HFF-Myc (cell line): Measurements from ENCODE around the gene IL1RAPL2.
"Not testable (repeated sequence)": the region's sequence is repeated elsewhere in the genome, so short reads cannot be mapped to it uniquely, and the experiment has no call there.

Experiments
- DNase-seq: peaks from one replicate; pipeline ENCODE4 v3.0.0-alpha.2; 2011; ENCODE audit warnings: low read depth; ENCODE audit errors: extremely low read depth
- H3K4me3 ChIP-seq: replicated peaks from 2 replicates; pipeline ENCODE4 v1.5.1; 2011; ENCODE audit warnings: low read depth, mild to moderate bottlenecking, control low read depth, low read length
- CTCF ChIP-seq: IDR thresholded peaks from 2 replicates; pipeline ENCODE4 v1.5.1; 2012; ENCODE audit warnings: mild to moderate bottlenecking, low read depth, low read length, control low read depth; ENCODE audit errors: missing control alignments

IL1RAPL2 gene

GRCh38 chrX:104902070-104902469, 336.1 kb downstream of the IL1RAPL2 start:
- DNase-seq = no peak
- no peak for TF ChIP-seq CTCF
- no peak overlapping the region for H3K4me3 ChIP-seq

- DNase-seq = not testable (repeated sequence)
These were observed 343.7 kb downstream of the IL1RAPL2 start for GRCh38 chrX:104909694-104910093.

GRCh38 chrX:104913348-104913747, 347.3 kb downstream of the IL1RAPL2 start:
- TF ChIP-seq CTCF = no peak
- H3K4me3 ChIP-seq = no peak overlapping the region
- DNase-seq = no peak

More at GRCh38 chrX:104909694-104910093, 343.7 kb downstream of the IL1RAPL2 start:
- H3K4me3 ChIP-seq = not testable (repeated sequence)

GRCh38 chrX:104914686-104915085, 348.7 kb downstream of the IL1RAPL2 start:
- H3K4me3 ChIP-seq, DNase-seq: not testable (repeated sequence)

- TF ChIP-seq CTCF = no peak
- no peak overlapping the region for H3K4me3 ChIP-seq
- no peak for DNase-seq
These were observed 352.1 kb downstream of the IL1RAPL2 start for GRCh38 chrX:104918122-104918521.

GRCh38 chrX:104921584-104922205, 355.7 kb downstream of the IL1RAPL2 start:
- TF ChIP-seq CTCF = no peak
- no peak for DNase-seq
- H3K4me3 ChIP-seq = no peak overlapping the region

GRCh38 chrX:104922206-104922621, 356.2 kb downstream of the IL1RAPL2 start:
- TF ChIP-seq CTCF = peak; percentile 89
- no peak overlapping the region for H3K4me3 ChIP-seq
- DNase-seq = peak; percentile 12

GRCh38 chrX:104929324-104929723, 363.3 kb downstream of the IL1RAPL2 start:
- TF ChIP-seq CTCF = no peak
- no peak for DNase-seq
- H3K4me3 ChIP-seq = no peak overlapping the region
